Activated CD8-positive, alpha-beta T cell treated with anti-CD3 and anti-CD28 coated beads for 36 hours (primary cell): ENCODE data around the gene POP4. TPM values are rescaled to one million over a fixed set of nuclear protein-coding genes. Genes with fewer than 3 reads are reported as not detected.

Source experiments
- ATAC-seq: fragments of 200-7000 bp; cut with Tn5 transposase; one replicate; pipeline ENCODE4 v1.10.0; 2021; ENCODE audit warnings: mild to moderate bottlenecking, moderate library complexity
- CTCF ChIA-PET: fragments of 350-600 bp; sonication (Branson Sonifier 250); formaldehyde crosslinking; loops from one replicate; lab custom pipeline; 2021; ENCODE audit warnings: antibody characterized with exemption; lab: Charles Lee
- POLR2A ChIA-PET: fragments of 350-600 bp; sonication (Branson Sonifier 250); formaldehyde crosslinking; loops from one replicate; lab custom pipeline; 2021; ENCODE audit warnings: antibody characterized with exemption; lab: Charles Lee
- DNase-seq: peaks from one replicate; pipeline ENCODE4 v3.0.0-alpha.2; 2020
- H3K27ac Mint-ChIP-seq: one replicate; pipeline ENCODE4 v1.8.0; 2021; ENCODE audit warnings: mild to moderate bottlenecking, mixed read lengths
- H3K27me3 Mint-ChIP-seq: one replicate; pipeline ENCODE4 v1.8.0; 2021; ENCODE audit warnings: mixed read lengths
- H3K36me3 Mint-ChIP-seq: one replicate; pipeline ENCODE4 v1.8.0; 2021; ENCODE audit warnings: low read depth, mixed read lengths
- H3K4me1 Mint-ChIP-seq: one replicate; pipeline ENCODE4 v1.8.0; 2021; ENCODE audit warnings: low read depth, mixed read lengths
- H3K4me3 Mint-ChIP-seq: one replicate; pipeline ENCODE4 v1.8.0; 2021; ENCODE audit warnings: mild to moderate bottlenecking, moderate library complexity, mixed read lengths
- H3K9me3 Mint-ChIP-seq: one replicate; pipeline ENCODE4 v1.8.0; 2021; ENCODE audit warnings: mixed read lengths
- intact Hi-C: fragments of 100-400 bp; cut with micrococcal nuclease; formaldehyde crosslinking; loops from one replicate; pipeline ENCODE4 v1.10.0; 2022
- total RNA-seq, 2 experiments: library from RNA; stranded (reverse); gene quantifications; one replicate each; pipeline ENCODE4 v1.2.3, GENCODE V29; 2021
- TF ChIP-seq, protein P1 (sequence below): fragments of 200-600 bp; IDR thresholded peaks from one replicate; pipeline ENCODE4 v1.8.0; 2022; ENCODE audit warnings: antibody characterized with exemption, mild to moderate bottlenecking

POP4 gene
- total RNA-seq, 2 experiments from 2014 or later: 84.7 to 89.5 TPM

DNA sequence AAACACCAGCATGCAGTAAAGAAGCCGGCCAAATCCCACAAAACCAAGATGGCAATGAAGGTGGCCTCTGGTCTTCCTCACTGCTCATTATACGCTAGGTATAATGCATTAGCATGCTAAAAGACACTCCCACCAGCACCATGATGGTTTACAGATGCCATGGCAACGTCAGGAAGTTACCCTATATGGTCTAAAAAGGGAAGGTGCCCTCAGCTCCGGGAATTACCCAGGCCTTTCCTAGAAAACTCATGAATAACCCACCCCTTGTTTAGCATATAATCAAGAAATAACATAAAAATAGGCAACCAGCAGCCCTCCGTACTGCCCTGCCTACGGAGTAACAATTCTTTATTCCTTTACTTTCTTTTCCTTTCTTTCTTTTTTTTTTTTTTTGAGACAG, 38.1 kb downstream of the POP4 start:
- ATAC-seq: no peak
- H3K9me3 Mint-ChIP-seq: no peaks in the 10 kb centered on the region
- H3K4me1 Mint-ChIP-seq: peaks cover 15% of the 10 kb centered on the region
- no peak overlapping the region for H3K27ac Mint-ChIP-seq
- H3K36me3 Mint-ChIP-seq: no peaks in the 10 kb centered on the region
- intact Hi-C loops: no loop called here
- ChIA-PET POLR2A (interaction anchor here (0.6 kb wide), 1 partner anchor 37 kb away, joined by 5 read pairs; no protein-coding TSS in a partner anchor), CTCF (no interaction called here)
- no peak overlapping the region for H3K4me3 Mint-ChIP-seq
- no peaks in the 10 kb centered on the region for H3K27me3 Mint-ChIP-seq
- TF ChIP-seq, protein P1, sequence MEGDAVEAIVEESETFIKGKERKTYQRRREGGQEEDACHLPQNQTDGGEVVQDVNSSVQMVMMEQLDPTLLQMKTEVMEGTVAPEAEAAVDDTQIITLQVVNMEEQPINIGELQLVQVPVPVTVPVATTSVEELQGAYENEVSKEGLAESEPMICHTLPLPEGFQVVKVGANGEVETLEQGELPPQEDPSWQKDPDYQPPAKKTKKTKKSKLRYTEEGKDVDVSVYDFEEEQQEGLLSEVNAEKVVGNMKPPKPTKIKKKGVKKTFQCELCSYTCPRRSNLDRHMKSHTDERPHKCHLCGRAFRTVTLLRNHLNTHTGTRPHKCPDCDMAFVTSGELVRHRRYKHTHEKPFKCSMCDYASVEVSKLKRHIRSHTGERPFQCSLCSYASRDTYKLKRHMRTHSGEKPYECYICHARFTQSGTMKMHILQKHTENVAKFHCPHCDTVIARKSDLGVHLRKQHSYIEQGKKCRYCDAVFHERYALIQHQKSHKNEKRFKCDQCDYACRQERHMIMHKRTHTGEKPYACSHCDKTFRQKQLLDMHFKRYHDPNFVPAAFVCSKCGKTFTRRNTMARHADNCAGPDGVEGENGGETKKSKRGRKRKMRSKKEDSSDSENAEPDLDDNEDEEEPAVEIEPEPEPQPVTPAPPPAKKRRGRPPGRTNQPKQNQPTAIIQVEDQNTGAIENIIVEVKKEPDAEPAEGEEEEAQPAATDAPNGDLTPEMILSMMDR: no peak
- DNase-seq: peak; percentile 20

DNA sequence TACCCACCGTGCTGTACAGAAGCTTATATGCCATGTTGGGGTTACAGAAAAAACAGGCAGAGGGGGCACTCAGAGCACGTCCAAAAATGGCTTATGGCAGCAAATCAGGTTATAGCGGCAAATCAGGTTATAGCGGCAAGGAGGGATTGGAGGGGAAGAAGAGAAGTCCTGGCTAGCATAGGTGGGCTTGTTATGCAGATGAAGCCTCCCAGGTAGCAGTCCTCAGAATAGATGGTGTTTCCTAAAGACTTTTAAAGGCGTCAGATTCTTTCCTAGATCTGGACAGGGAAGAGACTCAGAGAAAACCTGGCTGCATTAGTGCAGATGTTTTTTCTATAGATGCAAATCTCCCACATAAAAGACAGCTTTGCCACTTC, 39.4 kb downstream of the POP4 start:
- ATAC-seq: no peak
- H3K4me1 Mint-ChIP-seq: peaks cover 15% of the 10 kb centered on the region
- H3K9me3 Mint-ChIP-seq: no peaks in the 10 kb centered on the region
- ChIA-PET CTCF (interaction anchor here (1.1 to 2.5 kb wide), 5 partner anchors 15 to 71 kb away, joined by 3 to 8 read pairs (median 4); no protein-coding TSS in a partner anchor), POLR2A (interaction anchor here (0.9 to 1.0 kb wide), 2 partner anchors 24 to 40 kb away, joined by 3 read pairs; partner anchors contain the start of gene POP4)
- intact Hi-C loops: no loop called here
- DNase-seq: no peak
- no peak overlapping the region for H3K4me3 Mint-ChIP-seq
- H3K27me3 Mint-ChIP-seq: no peaks in the 10 kb centered on the region
- H3K36me3 Mint-ChIP-seq: no peaks in the 10 kb centered on the region
- TF ChIP-seq, protein P1: no peak
- H3K27ac Mint-ChIP-seq: no peak overlapping the region

DNA sequence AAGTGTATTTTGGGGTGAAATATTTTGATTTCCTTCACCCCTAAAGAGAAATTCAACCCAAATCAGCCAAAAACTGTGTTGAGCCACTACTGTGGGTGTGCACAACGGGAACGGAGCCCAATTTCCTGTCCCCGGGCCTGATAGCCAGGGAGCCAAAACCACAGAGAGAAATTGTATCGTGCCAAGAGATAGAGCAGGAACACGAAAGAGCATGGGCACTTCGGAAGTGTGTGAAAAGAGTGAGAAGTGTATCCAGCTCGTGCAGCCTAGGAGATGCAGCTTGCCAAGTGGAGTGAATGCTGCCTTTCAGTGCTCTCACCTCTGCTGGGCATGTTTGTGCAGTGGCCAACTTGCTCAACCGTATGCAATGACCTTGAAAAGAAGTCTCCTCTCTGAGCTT, 39.8 kb downstream of the POP4 start:
- H3K27me3 Mint-ChIP-seq: no peaks in the 10 kb centered on the region
- intact Hi-C loops: no loop called here
- POLR2A ChIA-PET: interaction anchor here (0.9 to 1.0 kb wide), 3 partner anchors 17 to 40 kb away, joined by 3 read pairs; partner anchors contain the start of gene POP4
- no peaks in the 10 kb centered on the region for H3K36me3 Mint-ChIP-seq
- DNase-seq: no peak
- CTCF ChIA-PET: interaction anchor here (1.1 to 2.5 kb wide), 5 partner anchors 15 to 71 kb away, joined by 3 to 8 read pairs (median 4); no protein-coding TSS in a partner anchor
- no peak overlapping the region for H3K4me3 Mint-ChIP-seq
- TF ChIP-seq, protein P1: no peak
- H3K4me1 Mint-ChIP-seq: peaks cover 15% of the 10 kb centered on the region
- no peak overlapping the region for H3K27ac Mint-ChIP-seq
- no peaks in the 10 kb centered on the region for H3K9me3 Mint-ChIP-seq
- ATAC-seq: no peak

DNA sequence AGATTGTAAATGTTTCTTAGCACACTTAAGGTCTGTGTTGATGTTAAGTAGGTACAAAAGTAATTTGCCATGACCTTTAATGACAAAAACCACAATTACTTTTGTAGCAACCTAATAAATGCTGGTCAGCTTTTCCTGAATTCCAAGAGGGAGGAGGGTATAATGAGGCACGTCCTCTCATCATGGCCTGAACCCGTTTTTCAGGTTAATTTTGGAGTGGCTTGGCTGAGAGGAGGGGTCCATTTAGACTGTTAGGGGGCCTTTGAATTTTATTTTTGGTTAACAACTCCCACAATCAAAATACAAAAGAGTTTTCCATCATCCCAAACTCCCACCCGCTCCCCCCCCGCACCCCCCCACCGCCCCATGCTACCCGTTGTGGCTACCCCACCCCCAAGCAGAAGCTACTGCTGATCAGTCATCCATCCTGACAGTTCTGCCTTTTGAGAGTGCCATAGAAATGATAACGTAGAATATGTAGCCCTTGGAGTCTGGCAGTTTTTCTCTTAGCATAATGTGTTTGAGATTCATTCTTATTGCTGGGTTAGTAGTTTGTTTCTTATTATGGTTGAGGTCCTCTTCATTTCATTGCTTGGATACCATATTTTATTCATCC, 44.8 kb downstream of the POP4 start:
- CTCF ChIA-PET: interaction anchor here (1.0 kb wide), 1 partner anchor 40 kb away, joined by 3 read pairs; no protein-coding TSS in a partner anchor
- DNase-seq (no peak), ATAC-seq (no peak)
- intact Hi-C loops: no loop called here
- Mint-ChIP-seq H3K27ac (no peak overlapping the region), H3K36me3 (no peaks in the 10 kb centered on the region), H3K4me1 (peaks cover 12% of the 10 kb centered on the region), H3K4me3 (no peak overlapping the region), H3K9me3 (no peaks in the 10 kb centered on the region), H3K27me3 (no peaks in the 10 kb centered on the region)
- TF ChIP-seq, protein P1: no peak
- POLR2A ChIA-PET: interaction anchor here (0.7 kb wide), 1 partner anchor 9 kb away, joined by 3 read pairs; no protein-coding TSS in a partner anchor
